SJSA1 (cell line): ENCODE data around the gene NTNG2. TPM values are rescaled to one million over a fixed set of nuclear protein-coding genes. Genes with fewer than 3 reads are reported as not detected.

Experiments used
- DNase-seq, 2 experiments: peaks; one replicate each; pipeline ENCODE4 v3.0.0-alpha.2; 2015 to 2020; ENCODE audit warnings: low spot score in 2 of 2, low read depth in 1 of 2
- H3K27ac ChIP-seq: fragments of 250-450 bp; sonication (Bioruptor Pico); 2 replicates; pipeline ENCODE4 v1.5.1; 2020; ENCODE audit warnings: mild to moderate bottlenecking, moderate library complexity
- H3K27me3 ChIP-seq: fragments of 250-450 bp; sonication (Bioruptor Pico); replicated peaks from 2 replicates; pipeline ENCODE4 v1.5.1; 2020; ENCODE audit warnings: mild to moderate bottlenecking, moderate library complexity
- H3K36me3 ChIP-seq: fragments of 250-450 bp; sonication (Bioruptor Pico); 2 replicates; pipeline ENCODE4 v1.5.1; 2020; ENCODE audit warnings: mild to moderate bottlenecking
- H3K4me1 ChIP-seq: fragments of 250-450 bp; sonication (Bioruptor Pico); replicated peaks from 2 replicates; pipeline ENCODE4 v1.6.1; 2021; ENCODE audit warnings: mild to moderate bottlenecking
- H3K4me3 ChIP-seq: fragments of 250-450 bp; sonication (Bioruptor Pico); 2 replicates; pipeline ENCODE4 v1.5.1; 2020; ENCODE audit warnings: mild to moderate bottlenecking
- H3K9me3 ChIP-seq: fragments of 250-450 bp; sonication (Bioruptor Pico); replicated peaks from 2 replicates; pipeline ENCODE4 v1.5.1; 2020; ENCODE audit warnings: mild to moderate bottlenecking
- total RNA-seq: library from RNA; depleted of rRNA; stranded (reverse); fragments of >200 nt; shearing (Covaris generic); gene quantifications from 2 replicates; pipeline ENCODE4 v1.2.3, GENCODE V29; 2014

NTNG2 gene
- total RNA-seq, 1 experiment from 2014 or later = not detected

DNA sequence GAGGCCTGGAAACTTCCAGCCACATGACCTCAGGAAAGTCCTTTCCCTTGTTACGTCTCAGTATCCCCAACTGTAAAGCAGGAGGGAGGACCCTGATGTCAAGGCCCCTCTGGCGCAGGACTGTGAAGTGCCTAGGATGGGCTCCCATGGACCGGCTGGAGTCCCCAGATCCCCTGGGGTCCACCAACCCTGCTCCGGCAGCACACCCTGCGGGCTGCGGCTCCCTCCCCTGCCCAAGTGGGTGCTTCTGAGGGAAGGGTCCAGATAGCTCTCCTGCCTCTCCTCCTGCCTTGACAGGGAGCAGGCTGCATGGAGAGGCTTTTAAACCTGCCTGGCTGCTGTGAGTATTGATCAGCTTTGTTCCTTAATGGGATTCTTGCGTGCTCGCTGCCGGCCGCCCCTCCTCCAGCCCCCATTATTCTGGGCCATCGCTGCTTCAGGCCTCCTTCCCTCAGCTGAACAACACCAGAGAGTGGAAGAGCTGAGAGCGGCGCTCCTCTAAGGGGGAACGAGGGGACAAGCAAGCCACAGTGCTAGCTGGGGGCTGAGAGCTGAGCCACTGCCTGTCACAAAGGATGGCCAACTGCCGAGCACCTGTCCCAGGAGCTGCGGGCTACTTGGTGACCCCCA is 25.6 kb upstream of the NTNG2 start:
- Histone ChIP-seq H3K9me3 (no peaks in the 10 kb centered on the region), H3K4me1 (no peaks in the 10 kb centered on the region), H3K36me3 (no peaks in the 10 kb centered on the region), H3K4me3 (no peak overlapping the region), H3K27ac (no peak overlapping the region), H3K27me3 (peaks cover 42% of the 10 kb centered on the region)
- DNase-seq = no peak

- no peak overlapping the region for H3K27ac ChIP-seq
- H3K4me3 ChIP-seq = no peak overlapping the region
- H3K9me3 ChIP-seq = no peaks in the 10 kb centered on the region
- no peaks in the 10 kb centered on the region for H3K36me3 ChIP-seq
- H3K4me1 ChIP-seq = no peaks in the 10 kb centered on the region
- DNase-seq = no peak
- peaks cover 29% of the 10 kb centered on the region for H3K27me3 ChIP-seq
These were observed 20.4 kb upstream of the NTNG2 start for GRCh38 chr9:132141344-132141947.

GRCh38 chr9:132141948-132142594 is 19.8 kb upstream of the NTNG2 start:
- no peak overlapping the region for H3K4me3 ChIP-seq
- no peaks in the 10 kb centered on the region for H3K9me3 ChIP-seq
- no peak for DNase-seq
- no peaks in the 10 kb centered on the region for H3K4me1 ChIP-seq
- H3K36me3 ChIP-seq = no peaks in the 10 kb centered on the region
- peaks cover 32% of the 10 kb centered on the region for H3K27me3 ChIP-seq
- no peak overlapping the region for H3K27ac ChIP-seq

DNA sequence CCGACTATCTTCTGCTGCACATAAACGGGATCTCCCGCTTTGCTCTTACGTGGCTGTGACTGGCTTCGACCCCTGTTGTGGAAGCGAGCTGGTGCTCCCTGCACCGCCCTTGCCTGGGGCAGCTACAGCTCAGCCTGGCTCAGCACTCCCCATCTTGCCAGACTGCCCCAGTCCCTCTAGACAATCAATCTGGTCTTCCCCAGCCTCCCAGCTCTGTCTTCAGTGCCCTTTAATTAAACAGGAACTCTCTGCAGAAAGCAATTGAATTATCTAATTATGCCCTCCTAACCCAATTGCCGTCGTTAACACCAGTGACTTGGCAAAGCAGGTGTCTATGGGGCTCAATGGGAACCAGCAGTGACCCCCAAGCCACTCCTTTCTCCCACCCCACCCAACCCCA is 18.9 kb upstream of the NTNG2 start:
- Histone ChIP-seq H3K27ac (no peak overlapping the region), H3K9me3 (no peaks in the 10 kb centered on the region), H3K4me1 (no peaks in the 10 kb centered on the region), H3K36me3 (no peaks in the 10 kb centered on the region), H3K4me3 (no peak overlapping the region), H3K27me3 (peaks cover 35% of the 10 kb centered on the region)
- no peak for DNase-seq

DNA sequence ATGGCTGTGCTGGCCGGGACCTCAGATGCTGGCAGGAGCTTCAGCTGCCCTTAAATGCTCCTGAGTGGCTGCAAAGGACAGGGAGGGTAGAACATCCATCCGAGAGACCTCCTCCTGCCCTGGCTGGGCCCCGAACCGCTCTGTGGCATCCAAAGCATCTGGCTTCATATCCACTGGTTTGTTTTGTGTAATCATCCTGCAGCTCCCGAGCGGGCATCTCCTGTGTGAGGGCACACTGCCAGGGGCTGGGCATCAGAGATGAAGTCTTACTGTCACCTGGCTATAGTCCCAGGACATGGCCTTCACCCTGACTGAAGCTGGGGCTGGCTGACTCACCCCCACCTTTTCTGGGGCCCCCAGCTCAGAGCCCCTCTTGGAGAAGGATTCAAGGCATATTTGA is 18.5 kb upstream of the NTNG2 start:
- no peak for DNase-seq
- H3K4me3 ChIP-seq = no peak overlapping the region
- peaks cover 38% of the 10 kb centered on the region for H3K27me3 ChIP-seq
- no peaks in the 10 kb centered on the region for H3K36me3 ChIP-seq
- H3K27ac ChIP-seq = no peak overlapping the region
- no peaks in the 10 kb centered on the region for H3K4me1 ChIP-seq
- H3K9me3 ChIP-seq = no peaks in the 10 kb centered on the region

DNA sequence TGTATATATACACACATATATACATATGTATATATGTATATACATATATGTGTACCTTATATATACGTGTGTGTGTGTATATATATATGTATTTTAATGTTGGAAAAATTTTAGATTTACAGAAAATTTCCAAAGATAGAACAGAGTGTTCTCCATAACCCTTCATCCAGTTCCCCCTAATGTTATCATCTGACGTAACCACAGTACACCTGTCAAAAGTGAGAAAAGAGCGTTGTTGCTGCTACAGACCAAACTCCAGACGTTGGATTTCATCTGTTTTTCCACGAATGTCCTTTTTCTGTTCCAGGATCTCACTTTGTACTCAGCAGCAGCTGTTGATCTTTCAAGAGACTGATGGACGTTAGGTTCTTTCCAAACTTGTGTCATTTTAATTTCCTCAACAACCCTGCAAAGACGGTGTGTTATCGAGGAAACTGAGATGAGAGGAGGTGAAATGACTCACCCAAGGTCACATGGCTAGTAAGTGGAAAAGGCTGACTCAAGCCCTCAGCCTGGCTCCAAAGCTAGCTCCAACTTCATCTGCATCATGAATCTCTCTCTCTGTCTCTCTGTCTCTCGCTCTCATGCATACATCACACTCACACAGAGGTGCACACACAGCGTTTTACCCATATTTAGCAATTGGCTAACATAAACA is 17.0 kb upstream of the NTNG2 start:
- Histone ChIP-seq H3K27me3 (peaks cover 44% of the 10 kb centered on the region), H3K4me1 (no peaks in the 10 kb centered on the region), H3K9me3 (no peaks in the 10 kb centered on the region), H3K4me3 (no peak overlapping the region), H3K36me3 (no peaks in the 10 kb centered on the region), H3K27ac (no peak overlapping the region)
- DNase-seq = no peak

- no peak overlapping the region for H3K27ac ChIP-seq
- no peak overlapping the region for H3K4me3 ChIP-seq
- DNase-seq = no peak
- no peaks in the 10 kb centered on the region for H3K36me3 ChIP-seq
- no peaks in the 10 kb centered on the region for H3K9me3 ChIP-seq
- no peaks in the 10 kb centered on the region for H3K4me1 ChIP-seq
- peaks cover 47% of the 10 kb centered on the region for H3K27me3 ChIP-seq
These were observed 15.8 kb upstream of the NTNG2 start for GRCh38 chr9:132146039-132146438.

GRCh38 chr9:132146575-132146974 is 15.3 kb upstream of the NTNG2 start:
- Histone ChIP-seq H3K9me3 (no peaks in the 10 kb centered on the region), H3K4me3 (no peak overlapping the region), H3K36me3 (no peaks in the 10 kb centered on the region), H3K4me1 (no peaks in the 10 kb centered on the region), H3K27me3 (peaks cover 46% of the 10 kb centered on the region), H3K27ac (no peak overlapping the region)
- DNase-seq = no peak

DNA sequence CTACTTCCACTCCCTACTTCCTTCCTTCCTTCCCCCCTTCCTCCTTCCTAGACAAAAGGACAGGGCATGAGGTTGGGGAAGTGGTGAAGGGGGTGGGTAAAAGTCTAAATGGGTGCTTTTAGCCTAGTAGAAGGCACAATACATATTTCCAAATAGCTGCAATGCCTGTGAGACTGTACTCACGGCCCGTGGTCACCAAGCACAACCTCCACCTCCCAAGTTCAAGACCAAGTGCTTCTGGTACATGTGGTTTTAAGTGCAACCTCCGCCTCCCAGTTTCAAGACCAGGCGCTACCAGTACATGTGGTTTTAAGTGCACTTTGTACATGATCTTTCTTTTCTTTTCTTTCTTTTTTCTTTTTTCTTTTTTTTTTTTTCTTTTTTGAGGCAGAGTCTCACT is 14.5 kb upstream of the NTNG2 start:
- DNase-seq = no peak
- Histone ChIP-seq H3K9me3 (no peaks in the 10 kb centered on the region), H3K4me1 (no peaks in the 10 kb centered on the region), H3K27me3 (peaks cover 43% of the 10 kb centered on the region), H3K36me3 (no peaks in the 10 kb centered on the region), H3K4me3 (no peak overlapping the region), H3K27ac (no peak overlapping the region)

GRCh38 chr9:132147839-132148238 is 14.0 kb upstream of the NTNG2 start:
- no peak overlapping the region for H3K27ac ChIP-seq
- H3K36me3 ChIP-seq = no peaks in the 10 kb centered on the region
- no peak overlapping the region for H3K4me3 ChIP-seq
- H3K9me3 ChIP-seq = no peaks in the 10 kb centered on the region
- peaks cover 46% of the 10 kb centered on the region for H3K27me3 ChIP-seq
- no peaks in the 10 kb centered on the region for H3K4me1 ChIP-seq
- no peak for DNase-seq

GRCh38 chr9:132150256-132150655 is 11.6 kb upstream of the NTNG2 start:
- no peak for DNase-seq
- Histone ChIP-seq H3K4me3 (no peak overlapping the region), H3K36me3 (no peaks in the 10 kb centered on the region), H3K4me1 (no peaks in the 10 kb centered on the region), H3K27me3 (peaks cover 47% of the 10 kb centered on the region), H3K27ac (no peak overlapping the region), H3K9me3 (no peaks in the 10 kb centered on the region)

DNA sequence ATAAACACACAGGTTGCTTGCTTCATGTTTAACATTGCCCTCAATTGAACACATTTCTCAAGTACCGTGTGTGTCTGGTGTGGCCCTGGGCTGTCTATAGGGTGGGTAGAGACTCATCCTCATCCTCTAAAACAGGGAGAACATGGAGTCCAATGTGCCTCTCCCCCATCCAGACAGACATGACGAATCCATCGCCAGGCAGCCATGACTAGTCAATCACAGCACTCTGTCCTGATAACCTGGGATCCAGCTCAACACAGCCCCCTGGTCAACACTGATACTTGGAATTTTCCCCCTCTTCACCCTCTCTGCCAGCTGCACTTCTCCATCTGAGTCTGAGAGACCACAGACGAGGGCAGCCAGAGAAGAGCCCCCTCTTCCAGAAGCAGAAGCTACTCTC is 10.7 kb upstream of the NTNG2 start:
- H3K4me3 ChIP-seq = no peak overlapping the region
- no peaks in the 10 kb centered on the region for H3K4me1 ChIP-seq
- DNase-seq = no peak
- peaks cover 54% of the 10 kb centered on the region for H3K27me3 ChIP-seq
- no peak overlapping the region for H3K27ac ChIP-seq
- no peaks in the 10 kb centered on the region for H3K36me3 ChIP-seq
- H3K9me3 ChIP-seq = no peaks in the 10 kb centered on the region

- H3K36me3 ChIP-seq = no peaks in the 10 kb centered on the region
- no peaks in the 10 kb centered on the region for H3K4me1 ChIP-seq
- no peak for DNase-seq
- no peaks in the 10 kb centered on the region for H3K9me3 ChIP-seq
- no peak overlapping the region for H3K4me3 ChIP-seq
- H3K27me3 ChIP-seq = peaks cover 53% of the 10 kb centered on the region
- no peak overlapping the region for H3K27ac ChIP-seq
These were observed 9.6 kb upstream of the NTNG2 start for GRCh38 chr9:132152231-132152630.

DNA sequence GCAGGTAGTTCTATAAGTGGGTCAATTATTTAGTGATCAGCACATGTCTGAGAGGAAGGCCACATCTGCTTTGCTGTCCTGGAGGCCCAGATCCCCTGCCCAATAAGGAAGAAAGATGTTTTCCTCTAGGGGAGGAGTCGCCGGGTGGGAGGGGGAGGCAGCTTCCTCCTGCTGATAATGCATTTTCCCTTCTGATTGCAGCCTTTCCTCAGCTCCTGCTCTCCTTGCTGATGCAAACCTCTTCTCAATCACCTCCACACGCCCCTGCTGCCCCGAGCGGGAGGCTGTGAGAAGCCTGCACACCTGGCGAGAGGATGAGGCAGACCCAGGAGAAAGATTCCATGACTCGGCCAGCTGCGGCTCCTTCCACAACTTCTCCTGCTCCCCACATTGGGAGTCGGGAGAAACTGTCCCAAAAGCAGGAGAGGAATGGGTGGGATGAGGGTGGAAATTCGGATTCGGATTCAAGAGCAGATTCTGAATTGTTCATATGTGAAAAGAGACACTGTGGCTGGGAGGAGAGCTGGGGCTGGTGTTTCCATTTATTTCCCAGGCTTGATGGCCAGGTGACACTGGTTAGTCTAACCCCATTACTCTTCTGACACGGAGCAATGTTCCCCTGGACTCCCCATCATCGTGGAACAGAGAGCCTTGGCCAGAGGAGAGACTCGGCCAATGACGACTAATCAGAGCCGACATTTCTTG is 6.8 kb upstream of the NTNG2 start:
- H3K4me3 ChIP-seq = no peak overlapping the region
- peaks cover 61% of the 10 kb centered on the region for H3K27me3 ChIP-seq
- no peak for DNase-seq
- H3K9me3 ChIP-seq = no peaks in the 10 kb centered on the region
- H3K4me1 ChIP-seq = no peaks in the 10 kb centered on the region
- H3K36me3 ChIP-seq = no peaks in the 10 kb centered on the region
- no peak overlapping the region for H3K27ac ChIP-seq
